Ishikawa (cell line): ENCODE data around the gene GRIA4.

Experiments used
- CEBPB ChIP-seq: IDR thresholded peaks from 2 replicates; pipeline ENCODE4 v1.6.1; 2012
- CREB1 ChIP-seq: IDR thresholded peaks from 2 replicates; pipeline ENCODE4 v1.6.1; 2012; ENCODE audit warnings: low read depth
- EGR1 ChIP-seq: IDR thresholded peaks from 2 replicates; pipeline ENCODE4 v1.6.1; 2012
- EP300 ChIP-seq: IDR thresholded peaks from 2 replicates; pipeline ENCODE4 v1.6.1; 2012; ENCODE audit warnings: borderline replicate concordance
- FOXM1 ChIP-seq: IDR thresholded peaks from 2 replicates; pipeline ENCODE4 v1.6.1; 2012; ENCODE audit warnings: low read depth, borderline replicate concordance
- NFIC ChIP-seq: IDR thresholded peaks from 2 replicates; pipeline ENCODE4 v1.6.1; 2012
- RAD21 ChIP-seq: IDR thresholded peaks from 2 replicates; pipeline ENCODE4 v1.6.1; 2012; ENCODE audit warnings: low read depth
- TAF1 ChIP-seq: IDR thresholded peaks from 2 replicates; pipeline ENCODE4 v1.6.1; 2012; ENCODE audit warnings: low read depth, mild to moderate bottlenecking
- TCF12 ChIP-seq: IDR thresholded peaks from 2 replicates; pipeline ENCODE4 v1.6.1; 2012; ENCODE audit warnings: low read depth
- TEAD4 ChIP-seq: IDR thresholded peaks from 2 replicates; pipeline ENCODE4 v1.6.1; 2012
- YY1 ChIP-seq: IDR thresholded peaks from 2 replicates; pipeline ENCODE4 v1.6.1; 2012; ENCODE audit warnings: low read depth
- ZBTB7A ChIP-seq: IDR thresholded peaks from 2 replicates; pipeline ENCODE4 v1.6.1; 2012; ENCODE audit warnings: low read depth
- TF ChIP-seq, protein P1 (sequence below): IDR thresholded peaks from 2 replicates; pipeline ENCODE4 v1.6.1; 2012
- TF ChIP-seq, protein P2 (sequence below): IDR thresholded peaks from 2 replicates; pipeline ENCODE4 v1.6.1; 2012
- TF ChIP-seq, protein P3 (sequence below): IDR thresholded peaks from 2 replicates; pipeline ENCODE4 v1.6.1; 2012; ENCODE audit warnings: low read depth, mild to moderate bottlenecking

Gene GRIA4

DNA sequence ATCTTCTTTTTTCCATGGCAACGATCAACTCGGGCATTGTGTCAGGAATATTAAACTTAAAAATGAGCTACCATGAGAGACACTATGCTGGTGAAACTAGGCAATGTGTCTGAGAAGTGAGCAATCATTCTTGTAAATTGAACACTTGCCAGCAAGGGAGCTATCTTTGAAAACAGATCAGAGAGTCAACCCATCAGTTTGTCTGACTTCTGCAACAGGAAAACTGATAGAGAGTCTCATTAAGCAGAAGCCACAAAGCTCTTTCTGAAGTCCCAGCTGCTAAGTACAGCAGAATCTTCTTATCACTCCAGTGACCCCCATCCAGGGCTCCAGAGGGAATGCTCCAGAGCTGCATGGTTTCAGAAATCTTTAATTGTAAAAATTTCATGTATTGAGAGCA lies 297.4 kb downstream of the GRIA4 start:
- no peak for TF ChIP-seq YY1

DNA sequence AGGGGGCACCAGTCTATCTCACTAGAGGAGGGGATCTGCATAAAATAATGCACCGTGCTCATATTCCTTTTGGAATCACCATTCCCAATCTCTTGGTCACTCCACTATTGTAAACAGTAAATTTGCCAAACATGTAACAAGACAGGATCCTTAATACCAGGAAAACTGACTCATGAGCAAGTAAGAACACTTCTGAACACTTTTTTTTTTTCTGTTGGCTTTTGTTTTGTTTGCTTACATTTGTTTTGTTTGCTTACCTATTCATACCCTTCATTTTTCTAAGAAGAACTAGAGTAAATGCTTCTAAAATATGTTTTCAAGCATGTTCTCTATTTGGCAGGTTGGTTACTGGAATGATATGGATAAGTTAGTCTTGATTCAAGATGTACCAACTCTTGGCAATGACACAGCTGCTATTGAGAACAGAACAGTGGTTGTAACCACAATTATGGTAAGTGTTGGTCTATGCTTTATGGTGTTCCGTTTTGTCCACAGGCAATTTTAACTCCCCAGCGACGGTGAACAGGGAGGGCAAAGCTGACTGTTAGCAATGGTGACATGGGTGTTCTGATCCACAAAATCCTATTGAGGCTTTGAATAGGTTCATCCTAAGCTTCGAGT lies 300.3 kb downstream of the GRIA4 start:
- TF ChIP-seq, protein P1, sequence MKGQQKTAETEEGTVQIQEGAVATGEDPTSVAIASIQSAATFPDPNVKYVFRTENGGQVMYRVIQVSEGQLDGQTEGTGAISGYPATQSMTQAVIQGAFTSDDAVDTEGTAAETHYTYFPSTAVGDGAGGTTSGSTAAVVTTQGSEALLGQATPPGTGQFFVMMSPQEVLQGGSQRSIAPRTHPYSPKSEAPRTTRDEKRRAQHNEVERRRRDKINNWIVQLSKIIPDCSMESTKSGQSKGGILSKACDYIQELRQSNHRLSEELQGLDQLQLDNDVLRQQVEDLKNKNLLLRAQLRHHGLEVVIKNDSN = no peak
- TF ChIP-seq TCF12 (no peak), RAD21 (no peak), FOXM1 (no peak), TEAD4 (no peak), CEBPB (no peak), NFIC (no peak)
- TF ChIP-seq, protein P2, sequence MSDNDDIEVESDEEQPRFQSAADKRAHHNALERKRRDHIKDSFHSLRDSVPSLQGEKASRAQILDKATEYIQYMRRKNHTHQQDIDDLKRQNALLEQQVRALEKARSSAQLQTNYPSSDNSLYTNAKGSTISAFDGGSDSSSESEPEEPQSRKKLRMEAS = no peak
- TF ChIP-seq, protein P3, sequence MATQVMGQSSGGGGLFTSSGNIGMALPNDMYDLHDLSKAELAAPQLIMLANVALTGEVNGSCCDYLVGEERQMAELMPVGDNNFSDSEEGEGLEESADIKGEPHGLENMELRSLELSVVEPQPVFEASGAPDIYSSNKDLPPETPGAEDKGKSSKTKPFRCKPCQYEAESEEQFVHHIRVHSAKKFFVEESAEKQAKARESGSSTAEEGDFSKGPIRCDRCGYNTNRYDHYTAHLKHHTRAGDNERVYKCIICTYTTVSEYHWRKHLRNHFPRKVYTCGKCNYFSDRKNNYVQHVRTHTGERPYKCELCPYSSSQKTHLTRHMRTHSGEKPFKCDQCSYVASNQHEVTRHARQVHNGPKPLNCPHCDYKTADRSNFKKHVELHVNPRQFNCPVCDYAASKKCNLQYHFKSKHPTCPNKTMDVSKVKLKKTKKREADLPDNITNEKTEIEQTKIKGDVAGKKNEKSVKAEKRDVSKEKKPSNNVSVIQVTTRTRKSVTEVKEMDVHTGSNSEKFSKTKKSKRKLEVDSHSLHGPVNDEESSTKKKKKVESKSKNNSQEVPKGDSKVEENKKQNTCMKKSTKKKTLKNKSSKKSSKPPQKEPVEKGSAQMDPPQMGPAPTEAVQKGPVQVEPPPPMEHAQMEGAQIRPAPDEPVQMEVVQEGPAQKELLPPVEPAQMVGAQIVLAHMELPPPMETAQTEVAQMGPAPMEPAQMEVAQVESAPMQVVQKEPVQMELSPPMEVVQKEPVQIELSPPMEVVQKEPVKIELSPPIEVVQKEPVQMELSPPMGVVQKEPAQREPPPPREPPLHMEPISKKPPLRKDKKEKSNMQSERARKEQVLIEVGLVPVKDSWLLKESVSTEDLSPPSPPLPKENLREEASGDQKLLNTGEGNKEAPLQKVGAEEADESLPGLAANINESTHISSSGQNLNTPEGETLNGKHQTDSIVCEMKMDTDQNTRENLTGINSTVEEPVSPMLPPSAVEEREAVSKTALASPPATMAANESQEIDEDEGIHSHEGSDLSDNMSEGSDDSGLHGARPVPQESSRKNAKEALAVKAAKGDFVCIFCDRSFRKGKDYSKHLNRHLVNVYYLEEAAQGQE = no peak

DNA sequence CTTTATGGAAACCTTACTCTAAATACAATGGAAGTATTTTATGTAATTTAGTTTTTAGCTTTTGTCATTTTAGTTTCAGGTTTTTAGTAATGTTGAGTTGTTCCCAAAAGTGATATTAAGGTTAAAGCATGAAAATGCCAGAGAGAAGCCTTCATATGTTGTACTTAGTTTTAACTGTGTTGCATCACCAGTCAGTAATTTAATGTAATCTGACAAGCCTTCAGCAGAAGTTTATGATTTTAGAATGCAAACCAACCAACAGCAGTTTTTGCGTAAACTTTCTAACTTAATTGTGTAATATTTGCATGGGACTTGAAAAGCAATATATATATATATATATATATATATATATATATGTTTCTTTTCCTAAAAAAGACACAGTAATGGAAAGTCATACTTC lies 301.6 kb downstream of the GRIA4 start:
- TF ChIP-seq FOXM1 (no peak), YY1 (no peak), TCF12 (no peak), CREB1 (no peak), EGR1 (no peak), EP300 (no peak), TEAD4 (no peak), RAD21 (no peak), ZBTB7A (no peak), CEBPB (no peak), TAF1 (no peak), NFIC (no peak)
- TF ChIP-seq, protein P2 = no peak
- TF ChIP-seq, protein P3 = no peak
- TF ChIP-seq, protein P1 = no peak

DNA sequence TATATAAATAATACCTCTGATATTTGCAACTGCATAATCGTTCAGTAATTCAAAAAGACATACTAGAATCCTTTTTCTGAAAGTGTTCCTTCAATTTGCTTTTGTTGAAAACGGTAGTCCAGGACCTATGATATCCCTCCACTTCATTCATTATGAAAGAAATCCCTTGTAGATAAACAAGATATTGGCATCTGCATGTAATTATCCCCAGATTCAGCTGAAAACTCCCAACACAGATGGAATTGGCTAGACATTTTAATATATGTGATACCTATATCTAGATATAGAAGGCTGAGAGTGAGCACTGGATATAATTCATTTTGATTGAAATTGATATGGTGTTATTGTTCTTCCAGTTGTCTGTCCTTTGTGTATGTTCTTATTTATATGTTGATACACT lies 302.8 kb downstream of the GRIA4 start:
- no peak for TF ChIP-seq EGR1
- no peak for TF ChIP-seq FOXM1
- TF ChIP-seq CEBPB = no peak
- TF ChIP-seq CREB1 = no peak
- no peak for TF ChIP-seq ZBTB7A

DNA sequence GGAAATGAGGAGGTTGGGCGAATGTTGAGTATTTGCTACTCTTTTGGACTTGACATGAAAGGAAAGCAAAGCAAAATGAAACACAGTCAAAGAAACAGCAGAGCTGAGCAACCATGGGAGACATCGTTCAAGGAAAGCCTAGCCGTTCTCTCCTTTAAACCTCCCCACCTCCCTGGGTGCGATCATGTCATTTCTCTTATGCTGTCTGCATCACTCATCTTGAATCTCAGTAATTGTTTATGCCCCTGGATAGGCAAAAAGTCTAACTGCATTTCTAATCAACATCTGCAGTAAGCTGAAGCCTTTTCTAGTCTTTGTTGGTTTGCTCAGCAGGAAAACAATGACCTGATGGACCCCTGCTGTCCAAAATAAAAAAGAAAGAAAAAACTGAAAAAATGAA lies 305.1 kb downstream of the GRIA4 start:
- TF ChIP-seq ZBTB7A (no peak), EGR1 (no peak), TAF1 (no peak), RAD21 (no peak), CREB1 (no peak)
- TF ChIP-seq, protein P3 = no peak
- TF ChIP-seq, protein P2 = no peak
- TF ChIP-seq, protein P1 = no peak
